22Rv1 (cell line): ENCODE data around the gene LGI4.

Source experiments
- ZFX ChIP-seq: fragments of 450-650 bp; IDR thresholded peaks from 2 replicates; pipeline ENCODE4 v1.6.1; 2017; ENCODE audit warnings: antibody characterized with exemption, borderline replicate concordance
- TF ChIP-seq, protein P1 (sequence below): fragments of 450-650 bp; IDR thresholded peaks from 2 replicates; pipeline ENCODE4 v1.5.1; 2017; ENCODE audit warnings: mild to moderate bottlenecking

GRCh38 chr19:35093430-35093829 is 41.4 kb downstream of the LGI4 start:
- TF ChIP-seq, protein P1, sequence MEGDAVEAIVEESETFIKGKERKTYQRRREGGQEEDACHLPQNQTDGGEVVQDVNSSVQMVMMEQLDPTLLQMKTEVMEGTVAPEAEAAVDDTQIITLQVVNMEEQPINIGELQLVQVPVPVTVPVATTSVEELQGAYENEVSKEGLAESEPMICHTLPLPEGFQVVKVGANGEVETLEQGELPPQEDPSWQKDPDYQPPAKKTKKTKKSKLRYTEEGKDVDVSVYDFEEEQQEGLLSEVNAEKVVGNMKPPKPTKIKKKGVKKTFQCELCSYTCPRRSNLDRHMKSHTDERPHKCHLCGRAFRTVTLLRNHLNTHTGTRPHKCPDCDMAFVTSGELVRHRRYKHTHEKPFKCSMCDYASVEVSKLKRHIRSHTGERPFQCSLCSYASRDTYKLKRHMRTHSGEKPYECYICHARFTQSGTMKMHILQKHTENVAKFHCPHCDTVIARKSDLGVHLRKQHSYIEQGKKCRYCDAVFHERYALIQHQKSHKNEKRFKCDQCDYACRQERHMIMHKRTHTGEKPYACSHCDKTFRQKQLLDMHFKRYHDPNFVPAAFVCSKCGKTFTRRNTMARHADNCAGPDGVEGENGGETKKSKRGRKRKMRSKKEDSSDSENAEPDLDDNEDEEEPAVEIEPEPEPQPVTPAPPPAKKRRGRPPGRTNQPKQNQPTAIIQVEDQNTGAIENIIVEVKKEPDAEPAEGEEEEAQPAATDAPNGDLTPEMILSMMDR = no peak
- no peak for TF ChIP-seq ZFX
